Measurements from ENCODE around the gene MOB3C.

The MOB3C gene

GRCh38 chr1:46569884-46570725, 46.5 kb downstream of the MOB3C start:
- no peak for DNase-seq

DNA sequence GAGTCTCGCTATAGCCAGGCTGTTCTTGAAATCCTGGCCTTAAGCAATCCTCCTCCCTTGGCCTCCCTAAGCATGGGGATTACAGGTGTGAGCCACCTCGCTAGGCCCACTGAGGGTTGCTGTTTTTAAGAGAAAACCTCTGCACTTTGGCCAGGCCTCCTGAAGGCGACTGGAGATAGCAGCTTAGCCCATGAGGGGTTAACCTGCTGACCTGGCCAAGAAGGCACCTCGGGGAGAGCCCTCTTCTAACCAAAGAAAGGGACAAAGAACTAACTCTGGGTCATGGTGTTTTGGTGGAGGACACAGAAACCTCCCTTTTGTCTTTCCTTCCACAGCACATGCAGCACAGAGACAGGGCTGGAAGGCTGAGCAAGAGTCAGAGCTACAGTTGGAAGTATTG, 47.5 kb downstream of the MOB3C start:
- no peak for DNase-seq

DNA sequence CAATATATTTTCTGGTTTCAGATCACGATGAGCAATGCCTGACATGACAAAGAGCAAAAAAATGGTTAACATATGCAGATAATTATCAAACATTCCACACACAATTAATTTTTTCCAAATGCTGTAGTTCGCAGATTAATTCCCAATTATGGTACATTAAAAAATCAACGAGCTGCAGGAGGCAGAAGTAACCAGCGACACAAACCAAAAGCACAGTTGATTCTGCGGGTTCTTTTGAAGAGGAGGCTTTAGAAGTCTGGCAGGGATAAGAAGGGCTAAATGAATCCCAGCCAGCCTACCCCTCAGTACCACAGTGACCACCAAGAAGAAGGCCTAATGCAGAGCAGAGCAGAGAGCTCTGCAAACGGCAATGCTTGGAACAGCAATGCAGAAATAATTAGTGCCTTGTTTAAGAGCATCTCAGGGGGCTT, 48.1 kb downstream of the MOB3C start:
- no peak for DNase-seq

DNA sequence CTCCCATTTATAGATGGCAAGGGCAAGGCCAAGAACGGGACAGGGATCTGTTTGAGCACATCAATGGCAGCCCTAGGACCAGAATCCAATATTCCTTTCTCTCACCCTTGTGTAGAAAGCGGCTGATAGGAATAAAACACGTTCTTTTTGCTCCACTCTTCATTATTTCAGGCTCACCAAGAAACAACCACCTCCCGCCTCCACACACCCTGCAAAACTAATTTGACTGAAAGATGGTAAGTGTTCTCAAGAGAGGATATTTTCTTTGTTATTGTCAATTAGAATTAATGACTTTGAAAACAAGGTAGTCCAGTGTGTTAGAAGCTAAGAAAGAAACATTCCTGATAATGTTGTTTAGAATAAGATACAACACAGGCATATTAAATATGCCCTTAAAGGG, 53.3 kb downstream of the MOB3C start:
- no peak for DNase-seq

DNA sequence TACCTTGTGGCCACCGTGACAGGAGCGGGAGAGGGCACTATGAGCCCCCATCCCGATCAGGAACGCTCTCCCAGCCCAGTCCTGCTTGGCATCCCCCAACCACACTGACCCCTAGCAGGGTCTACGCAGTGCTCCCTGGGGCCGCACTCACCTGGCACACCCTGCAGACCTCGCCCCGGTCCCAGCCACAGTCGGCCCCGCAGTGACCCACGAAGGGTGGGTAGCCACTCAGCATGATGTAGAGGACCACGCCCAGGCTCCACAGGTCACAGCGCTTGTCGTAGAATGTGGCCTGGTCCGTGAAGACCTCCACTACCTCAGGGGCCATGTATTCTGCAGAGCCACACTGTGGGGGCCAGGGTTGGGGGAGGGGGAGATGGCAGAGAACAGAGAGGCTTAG, 54.1 kb downstream of the MOB3C start:
- no peak for DNase-seq

DNA sequence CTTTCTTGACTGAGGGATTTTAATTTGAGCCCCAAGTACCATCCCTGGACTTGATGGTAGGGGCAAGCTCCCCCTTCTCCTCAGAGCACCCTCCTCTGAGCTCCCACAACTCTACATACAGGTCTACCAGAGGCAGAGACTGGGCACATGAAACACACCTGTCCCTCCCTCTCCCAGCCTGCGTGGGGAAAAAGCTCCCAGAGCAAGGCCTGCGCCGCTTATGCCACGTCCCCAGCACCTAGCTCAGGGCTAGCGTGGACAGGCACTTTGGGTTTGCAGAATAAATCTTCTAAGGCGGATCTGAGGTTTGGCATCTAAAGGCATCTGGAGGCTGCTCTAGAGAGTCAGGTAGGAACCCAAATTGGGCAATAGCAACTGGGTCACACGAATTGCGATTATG, 57.6 kb downstream of the MOB3C start:
- no peak for DNase-seq

- DNase-seq = no peak
These were observed 58.3 kb downstream of the MOB3C start for GRCh38 chr1:46558141-46558963.
